Keratinocyte (primary cell): Measurements from ENCODE around the gene AUNIP. TPM values are rescaled to one million over a fixed set of nuclear protein-coding genes. Genes with fewer than 3 reads are reported as not detected.

Experiments used
- DNase-seq: peaks from one replicate; pipeline ENCODE4 v3.0.0-alpha.2; 2011; ENCODE audit warnings: low read depth, missing footprints, low spot score
- FAIRE-seq: peaks from 2 replicates; lab custom pipeline; 2011; peaks lifted over from hg19 to GRCh38; lab: Jason Lieb, UNC
- H2AFZ ChIP-seq: 2 replicates; pipeline ENCODE4 v1.6.0; 2012; ENCODE audit warnings: low read length, control low read depth, inconsistent platforms; ENCODE audit not compliant: control insufficient read depth
- H3K27ac ChIP-seq: 2 replicates; pipeline ENCODE4 v1.5.1; 2011; ENCODE audit warnings: low read length; ENCODE audit not compliant: control insufficient read depth, insufficient read depth
- H3K27me3 ChIP-seq: 3 replicates; pipeline ENCODE4 v1.6.0; 2011; ENCODE audit warnings: low read length; ENCODE audit not compliant: control insufficient read depth, insufficient read depth; ENCODE audit errors: extremely low read depth
- H3K36me3 ChIP-seq, 2 experiments: 2 replicates in 1 of 2; 3 replicates in 1 of 2; pipeline ENCODE4 v1.5.1; 2011; ENCODE audit warnings: low read length in 2 of 2, mild to moderate bottlenecking in 1 of 2; ENCODE audit not compliant: control insufficient read depth in 2 of 2, insufficient read depth in 2 of 2; ENCODE audit errors: extremely low read depth in 1 of 2
- H3K4me1 ChIP-seq: 3 replicates; pipeline ENCODE4 v1.5.1; 2011; ENCODE audit warnings: low read length; ENCODE audit not compliant: control insufficient read depth, insufficient read depth; ENCODE audit errors: extremely low read depth
- H3K4me2 ChIP-seq: 3 replicates; pipeline ENCODE4 v1.6.0; 2011; ENCODE audit warnings: low read depth, low read length; ENCODE audit not compliant: control insufficient read depth, insufficient read depth; ENCODE audit errors: extremely low read depth
- H3K4me3 ChIP-seq, 3 experiments: fragments of 200-600 bp in 1 of 3; sonication (generic) in 1 of 3; 2 replicates in 2 of 3; 3 replicates in 1 of 3; pipeline ENCODE4 v1.5.1; 2011 to 2016; ENCODE audit warnings: low read length in 3 of 3, mild to moderate bottlenecking in 3 of 3, control low read depth in 2 of 3, inconsistent platforms in 1 of 3, low read depth in 1 of 3, mixed read lengths in 1 of 3, mixed run types in 1 of 3, moderate library complexity in 1 of 3; ENCODE audit not compliant: control insufficient read depth in 2 of 3, insufficient read depth in 2 of 3; ENCODE audit errors: extremely low read depth in 1 of 3
- H3K79me2 ChIP-seq: 2 replicates; pipeline ENCODE4 v1.6.0; 2012; ENCODE audit warnings: low read length; ENCODE audit not compliant: control insufficient read depth, insufficient read depth
- H3K9ac ChIP-seq: 3 replicates; pipeline ENCODE4 v1.6.0; 2011; ENCODE audit warnings: low read length; ENCODE audit not compliant: control insufficient read depth, insufficient read depth; ENCODE audit errors: extremely low read depth
- H3K9me1 ChIP-seq: 3 replicates; pipeline ENCODE4 v1.6.0; 2011; ENCODE audit warnings: low read length; ENCODE audit not compliant: control insufficient read depth, insufficient read depth; ENCODE audit errors: extremely low read depth
- H3K9me3 ChIP-seq: 2 replicates; pipeline ENCODE4 v1.5.1; 2012; ENCODE audit warnings: low read depth, low read length; ENCODE audit not compliant: control insufficient read depth
- H4K20me1 ChIP-seq: 3 replicates; pipeline ENCODE4 v1.6.0; 2011; ENCODE audit warnings: low read length; ENCODE audit not compliant: control insufficient read depth, insufficient read depth; ENCODE audit errors: extremely low read depth
- CTCF ChIP-seq, 3 experiments: IDR thresholded peaks in 1 of 3; conservative IDR thresholded peaks in 1 of 3; optimal IDR thresholded peaks in 1 of 3; 2 replicates in 2 of 3; 3 replicates in 1 of 3; pipeline versions ENCODE3 to v1.5.1; 2011; ENCODE audit warnings: low read length in 3 of 3, mild to moderate bottlenecking in 3 of 3, moderate library complexity in 2 of 3, control low read depth in 1 of 3, inconsistent platforms in 1 of 3; ENCODE audit not compliant: insufficient read depth in 2 of 3; ENCODE audit errors: extremely low read depth in 1 of 3
- EZH2 ChIP-seq: IDR thresholded peaks from one replicate; pipeline ENCODE4 v1.6.1; 2012; ENCODE audit warnings: inconsistent platforms, mild to moderate bottlenecking, low read length, moderate library complexity
- dilution Hi-C: fragments of 300-500 bp; cut with MboI; formaldehyde crosslinking; loops from one replicate; pipeline ENCODE4 v1.7.0; 2020; ENCODE audit warnings: low sequenced_read_pairs; ENCODE audit not compliant: extremely low pct_ligation_motif_present
- polyA plus RNA-seq, 5 experiments: library from polyadenylated mRNA; depleted of rRNA in 3 of 5; stranded (reverse) in 3 of 5; stranded (forward) in 1 of 5; unstranded in 1 of 5; fragments of >200 nt; gene quantifications; 1 replicate in 1 of 5; 2 replicates in 3 of 5; 3 replicates in 1 of 5; pipeline versions ENCODE4 v1.2.1 to v1.2.3, GENCODE V29; 2011 to 2012; ENCODE audit warnings: missing spikeins in 2 of 5, low read depth in 1 of 5, low replicate concordance in 1 of 5

AUNIP gene
- polyA plus RNA-seq, 1 donor (not counting 4 experiments of a cell fraction or from before 2014, with no cell fraction given) = 9.3 TPM

- Histone ChIP-seq H4K20me1 (no peaks in the 10 kb centered on the region), H3K4me2 (no peak overlapping the region), H3K27me3 (no peaks in the 10 kb centered on the region), H3K9me3 (no peaks in the 10 kb centered on the region), H3K79me2 (peaks cover 24% of the 10 kb centered on the region), H3K27ac (no peak overlapping the region), H3K4me3 (no peak overlapping the region), H3K9me1 (peaks cover 2% of the 10 kb centered on the region), H3K4me1 (peaks cover 10% of the 10 kb centered on the region), H2AFZ (no peak overlapping the region), H3K36me3 (peaks cover 3 to 32% of the 10 kb centered on the region in 2 experiments), H3K9ac (no peak overlapping the region)
- DNase-seq = no peak
- TF ChIP-seq CTCF (optimal IDR thresholded peaks at IDR 0.05 in 1 of 3, IDR thresholded peaks at IDR 0.05 in 1 of 3, conservative IDR thresholded peaks at IDR 0.05 in 1 of 3; ENCODE audit: extremely low read depth in 1 of 3, insufficient read depth in 2 of 3, low read length in 3 of 3) = no peak
- no peak for TF ChIP-seq EZH2
- FAIRE-seq = no peak
- dilution Hi-C loops = no loop called here
These were observed 43.2 kb upstream of the AUNIP start for GRCh38 chr1:25902462-25902861.

GRCh38 chr1:25900219-25900618 is 41.0 kb upstream of the AUNIP start:
- Histone ChIP-seq H3K9ac (no peak overlapping the region), H3K9me3 (no peaks in the 10 kb centered on the region), H3K4me3 (no peak overlapping the region), H3K4me1 (peaks cover 20% of the 10 kb centered on the region), H3K27ac (no peak overlapping the region), H3K27me3 (no peaks in the 10 kb centered on the region), H3K79me2 (peaks cover 24% of the 10 kb centered on the region), H2AFZ (no peak overlapping the region), H3K9me1 (peaks cover 2% of the 10 kb centered on the region), H3K4me2 (no peak overlapping the region), H3K36me3 (peaks cover 3 to 37% of the 10 kb centered on the region in 2 experiments), H4K20me1 (no peaks in the 10 kb centered on the region)
- dilution Hi-C loops = no loop called here
- no peak for DNase-seq
- FAIRE-seq = no peak
- no peak for TF ChIP-seq EZH2
- TF ChIP-seq CTCF (optimal IDR thresholded peaks at IDR 0.05 in 1 of 3, IDR thresholded peaks at IDR 0.05 in 1 of 3, conservative IDR thresholded peaks at IDR 0.05 in 1 of 3; ENCODE audit: extremely low read depth in 1 of 3, insufficient read depth in 2 of 3, low read length in 3 of 3) = no peak
